SW 1271 (cell line): ENCODE data around the gene CAMK2A.
"Not testable (repeated sequence)": the region's sequence is repeated elsewhere in the genome, so short reads cannot be mapped to it uniquely, and the experiment has no call there.

Experiments
- DNase-seq, 2 experiments: peaks; one replicate each; lab custom pipeline; 2025; lab: John Stamatoyannopoulos, UW

CAMK2A gene

GRCh38 chr5:150253416-150254208 lies 36.0 kb downstream of the CAMK2A start:
- DNase-seq: no peak

GRCh38 chr5:150252489-150252888 lies 37.1 kb downstream of the CAMK2A start:
- DNase-seq: no peak

- no peak for DNase-seq
These were observed 38.1 kb downstream of the CAMK2A start for GRCh38 chr5:150251504-150251903.

GRCh38 chr5:150249744-150250143 lies 39.8 kb downstream of the CAMK2A start:
- DNase-seq: no peak

GRCh38 chr5:150248946-150249345 lies 40.6 kb downstream of the CAMK2A start:
- DNase-seq: no peak

GRCh38 chr5:150248493-150248892 lies 41.1 kb downstream of the CAMK2A start:
- DNase-seq: not testable (repeated sequence)

GRCh38 chr5:150247726-150248125 lies 41.8 kb downstream of the CAMK2A start:
- no peak for DNase-seq

GRCh38 chr5:150246835-150247234 lies 42.7 kb downstream of the CAMK2A start:
- DNase-seq: no peak

GRCh38 chr5:150246429-150246828 lies 43.1 kb downstream of the CAMK2A start:
- no peak for DNase-seq

GRCh38 chr5:150245808-150246207 lies 43.8 kb downstream of the CAMK2A start:
- DNase-seq: no peak

- no peak for DNase-seq
These were observed 44.3 kb downstream of the CAMK2A start for GRCh38 chr5:150245111-150245789.

GRCh38 chr5:150244209-150244608 lies 45.4 kb downstream of the CAMK2A start:
- no peak for DNase-seq

GRCh38 chr5:150243590-150243989 lies 46.0 kb downstream of the CAMK2A start:
- DNase-seq: no peak

- DNase-seq: no peak
These were observed 47.2 kb downstream of the CAMK2A start for GRCh38 chr5:150242251-150242894.

- no peak for DNase-seq
These were observed 48.0 kb downstream of the CAMK2A start for GRCh38 chr5:150241298-150242160.

GRCh38 chr5:150239794-150240122 lies 49.8 kb downstream of the CAMK2A start:
- no peak for DNase-seq

GRCh38 chr5:150239099-150239793 lies 50.3 kb downstream of the CAMK2A start:
- DNase-seq: no peak

GRCh38 chr5:150238646-150239045 lies 50.9 kb downstream of the CAMK2A start:
- DNase-seq: no peak

GRCh38 chr5:150236981-150237754 lies 52.4 kb downstream of the CAMK2A start:
- DNase-seq: no peak

- no peak for DNase-seq
These were observed 53.3 kb downstream of the CAMK2A start for GRCh38 chr5:150236313-150236712.

GRCh38 chr5:150235500-150235854 lies 54.1 kb downstream of the CAMK2A start:
- DNase-seq: no peak
